GM19035 (cell line): ENCODE data around the gene TENM4.

Source experiments
- ATAC-seq: cut with Tn5 transposase; IDR thresholded peaks from one replicate; pipeline ENCODE4 v1.9.1; 2021; ENCODE audit not compliant: unreplicated experiment

The TENM4 gene

GRCh38 chr11:78689101-78689500 lies 751.7 kb downstream of the TENM4 start:
- ATAC-seq = no peak

GRCh38 chr11:78688460-78688859 lies 752.4 kb downstream of the TENM4 start:
- no peak for ATAC-seq

- no peak for ATAC-seq
Observed at GRCh38 chr11:78685156-78685555, 755.7 kb downstream of the TENM4 start.

- ATAC-seq = no peak
Observed at GRCh38 chr11:78684377-78684776, 756.5 kb downstream of the TENM4 start.

- ATAC-seq = no peak
Observed at GRCh38 chr11:78683774-78684173, 757.1 kb downstream of the TENM4 start.

GRCh38 chr11:78676026-78676557 lies 764.7 kb downstream of the TENM4 start:
- no peak for ATAC-seq

- ATAC-seq = no peak
Observed at GRCh38 chr11:78672850-78673620, 767.8 kb downstream of the TENM4 start.

- ATAC-seq = no peak
Observed at GRCh38 chr11:78669249-78669648, 771.6 kb downstream of the TENM4 start.

- ATAC-seq = no peak
Observed at GRCh38 chr11:78667461-78667860, 773.4 kb downstream of the TENM4 start.

- no peak for ATAC-seq
Observed at GRCh38 chr11:78666675-78667160, 774.1 kb downstream of the TENM4 start.

- ATAC-seq = no peak
Observed at GRCh38 chr11:78664636-78665035, 776.2 kb downstream of the TENM4 start.

GRCh38 chr11:78662811-78663210 lies 778.0 kb downstream of the TENM4 start:
- ATAC-seq = no peak

GRCh38 chr11:78660471-78660870 lies 780.4 kb downstream of the TENM4 start:
- no peak for ATAC-seq

GRCh38 chr11:78659326-78660270 lies 781.2 kb downstream of the TENM4 start:
- ATAC-seq = no peak

- no peak for ATAC-seq
Observed at GRCh38 chr11:78657968-78658839, 782.6 kb downstream of the TENM4 start.

GRCh38 chr11:78657441-78657840 lies 783.4 kb downstream of the TENM4 start:
- no peak for ATAC-seq

- no peak for ATAC-seq
Observed at GRCh38 chr11:78656984-78657383, 783.8 kb downstream of the TENM4 start.

GRCh38 chr11:78656327-78656726 lies 784.5 kb downstream of the TENM4 start:
- ATAC-seq = no peak

GRCh38 chr11:78655561-78655960 lies 785.3 kb downstream of the TENM4 start:
- ATAC-seq = no peak

GRCh38 chr11:78654866-78655265 lies 786.0 kb downstream of the TENM4 start:
- ATAC-seq = no peak

- no peak for ATAC-seq
Observed at GRCh38 chr11:78654071-78654470, 786.8 kb downstream of the TENM4 start.
